HTERT RPE-1 (cell line): Measurements from ENCODE around the gene MEGF6.

Source experiments
- in situ Hi-C: fragments of 300-500 bp; cut with MboI; formaldehyde crosslinking; loops from 4 replicates; pipeline ENCODE4 v1.14.3; 2020; ENCODE audit warnings: low sequenced_read_pairs

The MEGF6 gene

DNA sequence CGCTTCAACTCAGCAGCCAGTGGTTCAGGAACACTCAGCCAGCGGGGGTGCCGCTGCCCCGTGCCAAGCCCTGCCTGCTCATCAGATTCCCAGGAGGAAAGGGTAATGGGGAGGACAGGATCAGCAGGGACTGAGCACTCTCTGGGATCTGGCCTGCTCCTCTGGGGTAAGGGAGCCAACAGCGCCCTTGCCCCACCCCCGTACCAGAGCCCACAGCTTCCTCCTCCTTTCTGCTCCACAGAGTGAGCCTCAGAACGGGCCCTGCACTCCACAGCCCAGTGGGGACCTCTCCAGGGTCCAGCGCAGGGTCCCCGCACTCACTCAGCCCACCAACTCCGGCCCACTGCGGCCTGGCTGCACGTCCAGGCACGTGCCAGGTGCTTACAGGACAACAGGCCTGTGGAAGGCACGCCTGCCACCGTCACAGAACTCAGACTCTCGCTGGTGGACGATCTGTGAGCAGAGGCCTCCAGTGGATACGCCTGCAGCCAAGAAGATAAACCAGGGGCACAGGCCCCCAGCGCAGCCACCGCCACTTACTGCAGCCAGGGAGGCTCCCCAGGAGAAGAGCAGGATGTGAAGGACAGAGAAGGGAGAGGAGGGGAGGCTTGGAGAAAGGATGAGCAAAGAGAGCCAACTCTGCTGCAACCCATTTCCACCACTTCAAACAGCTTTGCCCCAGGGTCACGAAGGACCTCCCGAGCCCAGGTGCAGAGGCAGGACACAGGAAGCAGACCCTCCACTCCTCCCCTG is 2.1 kb downstream of the MEGF6 start:
- in situ Hi-C loops = no loop called here

DNA sequence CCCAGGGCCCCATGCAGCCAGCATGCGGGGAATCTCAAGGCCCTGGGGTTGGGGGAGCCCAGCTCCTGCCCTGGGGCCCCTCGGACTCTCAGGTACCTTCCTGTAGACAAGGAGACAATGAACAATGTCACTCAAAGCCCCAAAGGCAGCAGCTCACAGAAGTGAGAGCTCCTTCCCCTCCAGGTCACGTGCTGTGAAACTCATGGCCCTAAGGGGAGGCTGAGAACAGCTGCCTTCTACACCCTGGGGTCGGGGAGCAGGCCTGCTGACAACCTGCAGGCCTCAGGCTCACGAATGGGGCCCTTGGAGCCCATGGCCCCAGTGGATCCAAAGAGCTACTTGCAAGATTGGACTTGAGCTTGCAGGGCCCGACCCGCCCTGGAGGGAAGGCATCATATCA is 3.2 kb downstream of the MEGF6 start:
- in situ Hi-C loops = no loop called here

DNA sequence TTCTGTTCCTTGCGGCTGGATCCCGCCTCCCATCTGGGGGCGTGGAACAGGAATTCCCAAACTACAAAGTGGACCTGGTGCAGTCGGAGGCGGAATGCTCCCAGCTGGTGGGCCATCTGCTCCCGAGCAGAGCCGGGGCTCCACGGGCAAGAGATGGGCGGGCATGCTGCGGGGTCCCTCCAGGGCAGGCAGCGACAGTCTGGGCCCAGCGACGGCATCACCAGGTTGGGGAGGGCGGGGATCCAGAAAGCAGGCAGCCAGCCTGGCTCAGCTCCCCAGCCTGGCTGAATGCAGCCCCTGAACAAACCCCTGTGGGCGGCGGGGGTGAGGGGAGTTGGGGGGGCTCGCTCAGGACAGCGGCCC is 3.6 kb downstream of the MEGF6 start:
- in situ Hi-C loops = no loop called here

DNA sequence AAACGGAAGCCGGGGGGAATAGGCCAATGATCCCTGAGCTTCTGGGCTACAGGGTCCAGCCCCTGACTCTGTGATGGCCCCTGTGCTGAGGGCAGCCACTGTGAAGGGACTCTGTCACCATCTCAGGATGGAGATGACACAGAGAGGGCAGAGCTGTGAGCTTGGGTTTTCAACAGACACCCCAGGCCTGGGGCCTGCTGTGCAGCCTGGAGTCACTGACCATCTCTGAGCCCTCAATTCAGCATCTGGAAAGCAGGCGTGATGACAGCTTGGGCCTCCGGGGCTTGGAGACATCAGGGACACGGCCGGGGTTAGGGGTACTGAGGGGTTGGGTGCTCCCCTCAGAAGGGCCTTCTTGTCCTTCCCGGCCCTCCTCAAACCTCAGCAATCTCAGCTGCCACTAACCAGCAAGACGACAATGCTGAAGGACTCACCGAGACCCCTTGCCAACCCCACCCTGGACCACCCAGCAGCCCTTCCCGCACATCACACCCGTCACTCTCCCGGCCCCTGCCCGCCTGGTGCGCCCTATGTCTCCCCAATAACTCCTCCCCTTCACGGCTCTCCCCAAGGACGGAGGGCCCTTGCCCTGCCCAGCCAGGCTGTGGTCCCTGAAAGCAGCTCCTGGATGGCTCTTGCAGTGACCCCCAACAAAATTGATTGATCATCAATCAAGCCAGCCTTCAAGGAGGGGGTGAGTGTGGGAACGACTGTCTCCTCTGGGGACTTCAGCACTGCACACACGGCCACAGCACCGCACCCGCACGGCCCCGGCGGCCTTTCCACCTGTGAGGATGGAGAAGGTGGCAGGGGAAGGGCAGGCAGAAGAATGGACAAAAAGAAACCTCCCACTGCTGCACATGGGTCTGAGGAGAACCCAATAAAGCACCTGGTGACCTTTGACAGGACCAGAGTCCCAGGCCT is 4.3 kb downstream of the MEGF6 start:
- in situ Hi-C loops = no loop called here

DNA sequence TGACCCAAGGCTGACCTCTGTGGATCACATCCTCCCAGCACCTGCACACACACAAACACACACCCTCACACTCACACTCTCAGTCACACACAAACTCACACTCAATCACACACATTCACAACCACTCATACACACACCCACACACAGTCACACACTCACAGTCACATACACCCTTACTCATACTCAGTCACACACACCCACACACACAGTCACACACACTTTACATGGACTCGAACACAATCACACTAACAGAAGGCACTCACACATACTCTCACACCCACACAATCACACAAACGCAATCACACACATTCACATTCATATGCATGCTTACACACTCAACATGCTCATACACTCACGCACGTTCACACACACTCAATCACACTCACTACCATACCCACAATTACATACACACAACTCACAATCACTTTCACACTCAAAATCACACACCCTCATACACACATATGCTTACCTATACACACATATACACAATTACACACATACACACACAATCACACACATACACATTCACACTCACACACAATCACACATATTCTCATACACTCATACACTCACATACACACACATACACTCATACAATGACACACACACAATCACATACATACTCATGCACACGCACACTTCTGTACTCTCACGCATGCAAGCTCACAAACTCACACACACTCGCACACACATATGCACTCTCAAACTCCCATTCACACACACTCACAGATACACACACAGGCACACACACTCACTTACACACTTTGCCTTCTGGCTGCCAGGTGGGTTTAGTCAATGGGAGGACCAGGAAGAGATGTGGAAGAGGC is 6.1 kb downstream of the MEGF6 start:
- in situ Hi-C loops = no loop called here

DNA sequence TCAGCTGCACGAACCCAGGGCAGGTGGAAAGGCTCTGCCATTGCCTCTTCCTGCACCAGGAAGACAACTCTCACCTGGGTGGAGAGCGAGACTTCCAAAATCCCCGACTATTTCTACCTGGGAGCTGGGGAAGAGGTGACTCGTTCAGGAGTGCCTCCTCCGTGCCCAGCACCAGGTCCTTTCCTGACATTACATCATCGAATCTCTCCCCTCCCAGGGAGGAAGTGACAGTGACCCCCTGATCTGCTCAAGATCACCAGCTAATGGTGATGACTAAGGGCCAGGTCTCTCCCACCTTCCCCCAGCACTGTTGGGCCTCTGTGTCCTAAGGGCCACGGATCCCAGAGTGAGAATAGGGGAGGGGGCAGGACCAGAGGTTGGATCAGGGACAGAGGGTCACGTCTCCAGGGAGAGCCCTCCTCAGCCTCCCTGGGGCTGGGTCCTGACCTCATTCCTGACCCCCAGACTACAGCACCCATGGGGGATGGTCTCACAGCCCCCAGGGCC is 6.8 kb downstream of the MEGF6 start:
- in situ Hi-C loops = no loop called here

DNA sequence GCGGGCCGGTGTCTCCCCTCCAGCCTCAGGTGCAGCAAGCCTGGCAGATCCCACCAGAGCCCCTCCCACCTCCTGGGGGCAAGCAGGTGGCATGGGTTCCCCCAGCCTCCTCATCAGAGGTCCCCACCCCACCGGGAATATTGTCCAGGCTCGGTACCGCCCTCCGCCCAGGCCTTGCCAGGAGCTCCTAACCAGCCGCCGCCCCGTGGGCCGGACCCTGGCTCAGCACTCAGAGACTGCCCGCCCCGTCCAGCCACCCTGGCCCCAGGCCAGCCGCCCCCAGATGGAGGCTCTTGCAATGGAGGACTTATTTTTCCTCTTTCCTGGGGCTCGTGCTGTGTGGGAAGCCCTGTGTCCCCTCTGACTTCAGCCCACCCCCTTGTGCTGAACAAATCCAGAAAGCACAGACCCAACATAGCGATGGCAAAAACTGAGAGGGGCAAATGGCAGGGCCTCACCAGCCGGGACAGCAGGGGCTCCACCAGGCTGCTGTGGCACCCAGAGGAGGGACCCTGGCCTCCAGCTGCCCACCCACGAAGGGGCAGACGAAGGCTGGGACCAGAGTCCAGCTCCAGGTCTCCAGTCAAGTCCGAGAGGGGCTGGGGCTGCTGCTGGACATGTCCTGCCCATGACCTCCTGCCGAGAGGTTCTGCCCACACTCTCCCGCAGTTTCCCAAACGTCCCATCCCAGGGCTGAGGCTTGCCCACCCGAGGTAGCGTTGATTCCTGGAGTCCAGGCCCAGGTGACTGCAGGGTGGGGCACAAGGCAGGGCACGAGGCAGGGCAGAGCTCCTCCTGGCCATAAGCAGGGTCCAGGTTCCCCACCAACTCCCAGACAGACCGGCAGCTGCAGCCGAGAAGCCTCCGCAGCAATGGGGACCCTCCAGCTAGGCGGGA is 7.5 kb downstream of the MEGF6 start:
- in situ Hi-C loops = no loop called here

DNA sequence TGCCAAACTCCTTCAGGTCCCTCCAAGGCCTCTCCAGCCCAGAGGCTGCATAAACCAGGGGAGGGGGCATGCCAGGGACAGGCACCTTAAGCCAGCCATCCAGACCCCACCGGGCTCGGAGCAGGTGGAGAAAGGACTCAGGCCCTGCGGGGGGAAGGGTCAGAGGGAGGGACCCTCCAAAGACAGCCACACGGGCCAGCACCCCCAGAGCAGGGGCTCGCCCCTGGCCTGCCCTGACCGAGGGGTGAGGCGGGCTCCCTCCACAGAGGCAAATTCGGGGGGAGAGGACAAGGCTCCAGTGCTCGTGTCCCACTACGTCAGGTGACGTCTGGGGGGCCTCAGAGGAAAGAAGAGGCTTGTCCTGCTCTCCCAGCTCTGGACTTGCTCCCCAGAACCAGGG is 8.2 kb downstream of the MEGF6 start:
- in situ Hi-C loops = no loop called here

DNA sequence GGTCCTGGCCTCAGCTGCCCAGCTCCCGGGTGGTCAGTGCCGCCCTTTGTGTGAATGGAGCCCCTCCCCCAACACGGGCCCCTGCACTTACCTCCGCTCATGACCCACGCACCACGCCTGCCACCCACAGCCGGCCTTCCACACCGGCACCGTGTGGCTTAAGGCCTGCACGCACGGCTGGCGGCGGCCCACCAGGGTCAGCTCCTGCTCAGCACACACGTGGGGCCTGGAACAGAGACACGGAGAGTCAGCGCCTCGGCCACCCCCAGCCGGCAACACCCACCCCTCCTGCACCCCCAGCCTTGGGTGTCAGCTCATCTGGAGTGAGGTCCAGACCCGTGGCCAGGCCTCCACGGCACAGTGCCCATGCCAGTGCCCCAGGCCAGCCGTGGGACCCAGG is 8.9 kb downstream of the MEGF6 start:
- in situ Hi-C loops = no loop called here

DNA sequence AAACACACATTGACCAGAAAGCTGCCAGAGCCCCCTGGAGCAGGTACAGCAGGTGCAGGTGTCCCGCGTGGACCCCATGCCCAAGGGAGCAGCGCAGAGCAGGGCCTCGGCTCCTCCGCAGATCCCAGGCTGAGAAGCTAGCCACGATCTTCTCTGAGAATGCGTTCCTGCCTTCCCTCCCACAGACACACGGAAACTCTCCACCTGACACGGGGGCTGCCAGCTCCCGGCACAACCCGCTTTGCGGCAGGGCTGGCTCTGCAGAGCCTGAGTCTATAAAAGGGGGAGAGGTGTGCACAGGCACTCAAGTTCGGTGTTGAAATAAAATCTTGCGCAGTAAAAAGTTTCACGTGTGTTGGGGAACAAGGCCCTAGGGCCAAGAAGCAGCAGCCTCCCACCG is 9.6 kb downstream of the MEGF6 start:
- in situ Hi-C loops = no loop called here

DNA sequence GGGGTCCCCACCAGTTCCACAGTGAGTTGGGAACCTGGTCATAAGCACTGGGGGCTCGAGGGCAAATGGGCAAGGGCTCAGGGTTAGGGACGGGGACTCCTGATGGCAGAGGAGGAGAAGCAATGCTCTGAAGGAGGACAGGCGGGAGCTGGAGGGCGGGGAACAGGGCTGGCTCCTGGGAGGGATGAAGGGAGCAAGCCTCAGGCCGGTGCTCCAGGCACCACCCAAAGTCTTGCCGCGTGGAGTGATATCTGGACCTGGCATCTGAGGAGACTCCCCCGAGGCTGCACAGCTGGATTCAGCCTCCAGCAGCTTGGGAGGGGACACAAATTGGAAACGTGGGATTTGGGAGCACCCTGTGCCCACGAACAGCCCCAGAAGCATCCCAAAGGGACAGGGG is 11.0 kb downstream of the MEGF6 start:
- in situ Hi-C loops = no loop called here

DNA sequence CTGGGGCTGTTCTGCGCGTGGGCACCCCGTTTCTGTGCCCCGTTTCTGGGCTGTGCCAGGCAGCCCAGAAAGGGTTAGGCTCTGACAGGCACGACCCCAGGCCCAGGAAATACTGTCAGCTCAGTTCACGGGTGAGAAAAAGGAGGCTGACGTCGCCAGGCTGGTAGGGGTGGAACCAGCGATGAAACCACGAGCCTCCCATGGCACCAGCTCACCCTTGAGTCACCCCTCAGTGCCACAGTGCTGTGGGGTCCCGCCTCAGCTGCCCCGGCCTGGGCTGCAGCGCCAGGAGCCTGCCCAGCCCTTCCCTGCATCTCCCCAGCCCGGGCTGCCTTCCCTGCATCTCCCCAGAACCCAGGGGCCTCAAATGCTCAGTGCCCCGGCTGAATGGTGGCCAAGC is 11.5 kb downstream of the MEGF6 start:
- in situ Hi-C loops = no loop called here

DNA sequence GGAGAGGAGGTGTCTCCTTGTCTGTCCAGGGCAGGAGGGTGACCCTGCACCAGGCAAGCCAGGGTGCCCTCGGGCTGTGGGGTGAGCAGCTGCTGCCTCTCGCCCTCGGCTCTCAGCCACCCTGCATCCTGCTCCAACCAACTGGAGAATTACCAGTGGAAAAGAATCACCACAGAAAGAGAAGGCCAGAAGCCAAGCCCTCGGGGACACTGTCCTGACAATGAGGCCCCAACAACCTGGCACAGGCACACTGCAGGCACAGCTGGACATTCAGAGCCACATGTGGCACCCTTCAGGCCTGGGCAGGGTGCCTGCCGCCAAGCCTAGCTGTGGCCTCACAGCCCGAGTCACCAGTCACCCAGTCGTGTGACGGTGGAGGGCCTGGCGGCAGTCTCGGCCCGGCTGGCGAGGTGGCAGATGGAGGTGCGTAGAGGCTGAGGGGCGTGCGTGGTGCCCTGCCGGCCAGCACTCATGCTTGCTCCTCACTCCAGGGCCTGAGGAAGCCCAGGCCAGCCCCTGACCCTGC is 12.0 kb downstream of the MEGF6 start:
- in situ Hi-C loops = no loop called here

DNA sequence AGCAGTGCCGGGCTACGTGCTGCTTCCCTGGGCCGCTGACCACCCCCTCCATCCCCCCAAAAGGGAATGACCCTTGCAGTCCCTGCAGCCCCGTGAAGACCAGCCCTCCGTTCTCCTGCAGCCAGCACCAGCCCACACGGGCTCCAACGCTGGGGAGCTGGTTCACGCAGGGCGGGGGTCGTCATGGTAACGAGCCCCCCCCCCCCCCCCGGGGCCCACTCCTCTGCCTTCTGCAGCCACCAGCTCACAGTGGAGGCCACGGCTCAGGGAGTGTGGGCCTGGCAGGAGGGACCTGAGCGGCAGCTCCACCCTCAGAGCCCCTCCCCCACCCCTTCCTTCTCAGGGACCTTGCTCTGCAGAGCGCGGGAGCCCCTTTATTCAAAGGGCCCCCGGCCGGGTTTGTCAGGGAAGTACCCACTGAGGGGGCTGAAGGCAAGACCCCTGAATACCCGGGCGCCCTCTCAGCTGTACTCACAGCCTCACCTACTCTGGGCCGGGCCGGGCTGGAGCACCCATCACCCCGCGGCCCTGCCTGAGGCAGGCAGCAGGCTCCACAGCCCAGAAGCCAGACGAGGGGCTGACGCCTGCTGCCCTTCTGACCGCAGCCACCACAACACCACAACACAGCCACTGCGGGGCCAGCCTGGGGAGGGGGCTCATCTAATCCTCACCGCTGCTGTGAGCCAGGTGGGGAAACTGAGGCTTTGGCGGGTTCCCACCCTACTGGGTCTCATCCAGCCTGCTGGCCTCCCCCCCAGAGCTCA is 12.6 kb downstream of the MEGF6 start:
- in situ Hi-C loops = no loop called here

DNA sequence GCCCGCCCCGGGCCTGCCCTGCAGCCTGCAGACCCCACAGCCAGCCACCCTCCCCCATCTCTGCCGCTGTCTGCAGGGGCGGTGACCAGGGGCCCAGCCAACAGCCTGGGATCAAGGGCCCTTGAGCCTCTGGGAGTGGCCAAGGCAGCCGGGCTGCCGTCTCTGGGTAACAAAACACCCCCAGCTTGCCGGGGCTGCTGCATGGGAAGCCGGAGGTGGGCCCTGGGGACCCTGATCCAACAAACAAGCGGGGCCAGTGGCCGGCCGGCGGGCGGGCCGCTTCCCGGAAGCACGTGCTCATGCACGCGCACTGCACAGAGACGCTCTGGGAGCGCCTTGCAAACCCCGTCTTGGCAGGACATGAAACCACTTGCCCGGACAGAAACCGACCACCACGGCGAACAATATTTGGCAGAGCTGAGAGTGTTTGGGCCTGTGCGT is 13.2 kb downstream of the MEGF6 start:
- in situ Hi-C loops = no loop called here

DNA sequence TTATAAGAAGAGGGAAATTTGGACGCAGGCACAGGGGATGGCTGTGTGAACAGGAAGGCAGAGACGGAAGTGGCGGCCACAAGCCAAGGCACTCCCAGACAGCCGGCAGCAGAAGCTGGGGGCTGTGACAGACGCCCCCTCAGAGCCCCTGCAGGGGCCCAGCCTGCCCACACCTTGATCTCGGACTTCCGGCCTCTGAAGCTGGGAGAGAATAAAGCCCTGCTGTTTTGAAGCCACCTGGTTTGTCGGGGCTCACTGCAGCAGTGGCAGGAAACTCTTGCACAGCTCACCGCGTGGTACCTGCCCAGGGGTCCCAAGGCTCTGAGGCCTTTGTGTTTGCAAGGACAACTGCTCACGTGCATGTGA is 13.7 kb downstream of the MEGF6 start:
- in situ Hi-C loops = no loop called here

DNA sequence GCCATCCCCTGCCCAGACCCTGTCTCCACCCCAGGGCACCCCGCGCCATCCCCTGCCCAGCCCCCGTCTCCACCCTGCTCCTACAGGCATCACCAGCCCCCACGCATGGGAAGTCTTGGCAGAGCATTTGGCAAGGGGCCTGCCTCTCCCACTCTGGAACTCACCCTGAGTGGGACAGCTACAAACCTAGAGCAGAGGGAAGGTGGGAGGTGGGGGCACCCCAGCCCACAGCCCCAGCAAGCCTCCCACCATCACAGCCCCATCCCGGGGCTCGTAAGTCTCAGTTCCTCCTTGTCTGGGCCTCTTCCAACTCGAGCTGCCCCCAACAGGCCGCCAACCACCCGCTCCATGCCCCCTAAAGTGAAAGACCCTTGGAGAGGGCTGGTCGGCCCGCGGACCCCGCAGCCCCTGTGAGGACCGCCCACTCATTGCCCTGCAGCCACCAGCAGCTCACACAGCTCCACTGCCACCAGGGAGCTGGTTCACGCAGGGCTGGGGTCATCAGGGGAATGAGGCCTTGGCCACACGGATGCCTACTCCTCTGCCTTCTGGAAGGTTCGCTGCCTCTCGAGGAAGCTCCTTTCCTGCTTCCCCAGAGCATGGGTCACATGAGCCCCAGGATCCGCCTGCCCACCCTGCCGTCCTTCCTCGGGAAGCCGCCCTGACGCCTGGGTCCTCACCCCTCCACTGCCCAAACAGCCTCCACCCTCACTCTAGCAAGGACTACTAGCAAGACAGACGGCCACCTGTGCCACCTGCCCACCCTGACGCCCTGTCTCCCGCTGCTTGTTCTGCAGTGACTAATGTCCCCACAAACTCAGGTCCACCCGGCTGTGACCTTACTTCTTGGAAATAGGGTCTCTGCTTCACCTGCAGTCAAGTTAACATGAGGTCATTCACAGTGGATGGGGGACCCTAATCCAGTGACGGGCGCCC is 14.4 kb downstream of the MEGF6 start:
- in situ Hi-C loops = no loop called here

DNA sequence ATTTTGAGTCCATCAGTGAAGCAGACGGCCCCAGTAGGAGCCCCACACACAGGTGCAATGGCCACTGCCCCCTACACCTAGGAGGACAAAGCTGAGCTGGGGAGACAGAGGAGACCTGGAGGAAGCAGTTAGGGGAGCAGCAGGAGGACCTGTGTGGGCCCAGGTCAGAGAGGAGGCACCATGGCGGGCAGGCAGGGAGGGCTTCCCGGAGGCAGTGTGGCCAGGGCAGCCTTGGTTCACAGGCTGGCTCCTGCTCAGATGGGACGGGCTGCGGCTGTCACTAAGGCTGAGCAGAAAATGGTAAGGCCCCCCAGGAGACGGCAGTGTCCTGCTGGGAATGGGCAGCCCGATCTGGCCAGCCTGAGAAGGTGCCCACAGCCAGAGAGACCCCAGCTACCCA is 15.4 kb downstream of the MEGF6 start:
- in situ Hi-C loops = no loop called here
